ENCODE results near the gene MYT1. TPM values are rescaled to one million over a fixed set of nuclear protein-coding genes. Genes with fewer than 3 reads are reported as not detected.
A peak's percentile ranks its signal among the peaks of the same experiment; 100 is the strongest.
"Not testable (repeated sequence)": the region's sequence is repeated elsewhere in the genome, so short reads cannot be mapped to it uniquely, and the experiment has no call there.

Gene MYT1
- total RNA-seq, 3 donors from 2014 or later, result not detected

DNA sequence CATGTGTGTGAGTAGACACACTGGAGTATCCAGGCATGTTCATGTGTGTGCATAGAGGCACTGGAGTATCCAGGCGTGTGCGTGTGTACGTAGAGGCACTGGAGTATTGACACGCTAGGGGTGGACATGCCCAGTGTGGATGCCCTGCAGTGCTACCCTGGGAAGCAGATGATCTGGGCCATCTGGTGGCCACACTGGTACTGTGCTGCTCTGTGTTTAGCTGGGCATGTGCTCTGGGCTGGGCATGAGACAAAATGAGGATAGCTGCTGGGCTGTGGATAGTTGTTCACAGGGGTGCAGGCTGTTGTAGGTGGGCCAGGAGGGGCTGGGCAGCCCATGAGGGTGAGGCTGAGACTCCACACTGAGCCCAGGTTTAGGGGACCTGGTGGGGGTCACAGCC is 32.8 kb upstream of the MYT1 start:
- Mint-ChIP-seq H3K4me3 (no peak overlapping the region), H3K36me3 (ENCODE audit: insufficient read depth) (no peaks in the 10 kb centered on the region), H3K27me3 (ENCODE audit: low read depth) (peaks cover 18% of the 10 kb centered on the region), H3K4me1 (ENCODE audit: low read depth) (no peaks in the 10 kb centered on the region), H3K9me3 (no peaks in the 10 kb centered on the region)
- ATAC-seq, result no peak
- peak; percentile 1 for DNase-seq

DNA sequence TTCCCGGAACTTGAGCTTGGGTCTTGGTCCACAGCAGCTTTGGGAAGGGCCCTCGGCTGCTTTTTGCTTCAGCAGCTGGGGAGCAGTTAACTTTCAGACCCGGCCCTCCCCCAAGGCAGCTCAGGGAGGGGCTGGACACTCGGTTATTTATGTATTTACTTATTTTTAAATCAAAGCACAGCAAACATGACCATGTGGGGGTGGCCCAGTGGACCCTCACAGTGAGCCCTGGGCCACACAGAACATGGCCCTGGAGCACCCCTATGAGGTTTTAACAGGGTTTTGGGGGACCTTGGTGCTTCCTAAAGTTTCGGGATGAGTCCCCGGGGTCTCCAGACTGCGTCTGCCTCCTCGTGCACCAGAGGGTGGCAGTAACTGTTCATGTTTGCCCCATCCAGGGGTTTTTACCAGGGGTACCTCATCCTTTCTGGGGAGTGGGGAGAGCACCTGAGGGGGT is 30.3 kb upstream of the MYT1 start:
- H3K27me3 Mint-ChIP-seq (ENCODE audit: low read depth), result peaks cover 12% of the 10 kb centered on the region
- ATAC-seq, result no peak
- no peaks in the 10 kb centered on the region for H3K36me3 Mint-ChIP-seq (ENCODE audit: insufficient read depth)
- peak; percentile 1 for DNase-seq
- H3K4me3 Mint-ChIP-seq, result no peak overlapping the region
- H3K9me3 Mint-ChIP-seq, result no peaks in the 10 kb centered on the region
- H3K4me1 Mint-ChIP-seq (ENCODE audit: low read depth), result no peaks in the 10 kb centered on the region

GRCh38 chr20:64134744-64135143 is 29.5 kb upstream of the MYT1 start:
- ATAC-seq; H3K36me3 Mint-ChIP-seq (ENCODE audit: insufficient read depth); H3K9me3 Mint-ChIP-seq; H3K27me3 Mint-ChIP-seq (ENCODE audit: low read depth); H3K4me1 Mint-ChIP-seq (ENCODE audit: low read depth); H3K4me3 Mint-ChIP-seq; DNase-seq: not testable (repeated sequence)

DNA sequence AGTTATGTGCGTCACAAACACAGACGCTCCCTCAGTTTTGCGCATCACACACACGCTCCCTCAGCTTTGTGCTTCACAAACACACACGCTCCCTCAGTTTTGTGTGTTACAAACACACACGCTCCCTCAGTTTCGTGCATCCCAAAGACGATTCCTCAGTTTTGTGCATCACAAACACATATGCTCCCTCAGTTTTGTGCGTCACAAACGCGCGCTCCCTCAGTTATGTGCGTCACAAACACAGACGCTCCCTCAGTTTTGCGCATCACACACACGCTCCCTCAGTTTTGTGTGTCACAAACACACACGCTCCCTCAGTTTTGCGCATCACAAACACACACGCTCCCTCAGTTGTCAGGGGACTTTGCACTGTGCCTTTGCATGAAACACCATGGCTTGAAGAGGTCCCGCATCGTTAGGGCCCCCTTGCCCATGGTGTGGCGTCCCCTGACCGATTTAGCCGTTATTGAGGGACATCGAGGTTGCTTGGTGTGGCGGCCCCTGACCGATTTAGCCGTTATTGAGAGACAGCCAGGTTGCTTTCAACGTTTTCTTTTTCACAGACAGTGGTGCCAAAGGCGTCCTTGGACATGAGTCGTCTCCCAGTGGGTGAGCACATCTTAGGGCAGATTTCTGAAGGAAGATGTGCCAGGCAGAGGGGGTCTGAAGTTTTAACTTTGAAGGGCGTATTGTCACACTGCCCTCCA is 28.1 kb upstream of the MYT1 start:
- DNase-seq, result peak; percentile 2
- Mint-ChIP-seq H3K27me3 (ENCODE audit: low read depth) (peaks cover 7% of the 10 kb centered on the region), H3K4me3 (no peak overlapping the region), H3K9me3 (no peaks in the 10 kb centered on the region), H3K4me1 (ENCODE audit: low read depth) (no peaks in the 10 kb centered on the region), H3K36me3 (ENCODE audit: insufficient read depth) (no peaks in the 10 kb centered on the region)
- no peak for ATAC-seq

DNA sequence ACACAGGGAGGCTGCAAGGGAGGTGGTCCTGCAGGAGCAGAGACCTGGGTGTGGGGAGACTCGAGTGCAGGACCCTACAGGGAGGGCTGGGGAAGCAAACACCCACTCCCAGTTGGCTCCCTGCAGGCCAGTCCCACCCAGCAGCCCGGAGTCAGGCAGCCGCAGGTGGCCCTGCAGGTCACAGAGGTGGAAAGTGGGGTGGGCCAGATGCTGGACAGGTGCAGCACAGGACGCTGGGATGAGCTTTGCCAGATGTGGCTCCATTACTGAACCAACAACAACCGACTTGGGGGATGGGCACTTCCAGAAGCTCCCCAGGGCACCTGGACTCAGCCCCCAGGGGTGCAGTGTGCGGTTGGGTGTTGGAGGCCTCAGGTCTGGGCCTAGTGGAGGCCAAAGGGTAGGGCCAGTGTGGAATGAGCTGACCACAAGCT is 26.6 kb upstream of the MYT1 start:
- peak; percentile 1 for DNase-seq
- peaks cover 6% of the 10 kb centered on the region for H3K27me3 Mint-ChIP-seq (ENCODE audit: low read depth)
- no peaks in the 10 kb centered on the region for H3K9me3 Mint-ChIP-seq
- no peak overlapping the region for H3K4me3 Mint-ChIP-seq
- no peaks in the 10 kb centered on the region for H3K36me3 Mint-ChIP-seq (ENCODE audit: insufficient read depth)
- H3K4me1 Mint-ChIP-seq (ENCODE audit: low read depth), result no peaks in the 10 kb centered on the region
- ATAC-seq, result no peak

GRCh38 chr20:64138276-64138815 is 25.9 kb upstream of the MYT1 start:
- Mint-ChIP-seq H3K4me3 (no peak overlapping the region), H3K27me3 (ENCODE audit: low read depth) (peaks cover 6% of the 10 kb centered on the region), H3K9me3 (no peaks in the 10 kb centered on the region), H3K4me1 (ENCODE audit: low read depth) (no peaks in the 10 kb centered on the region), H3K36me3 (ENCODE audit: insufficient read depth) (no peaks in the 10 kb centered on the region)
- no peak for ATAC-seq
- DNase-seq, result no peak

GRCh38 chr20:64139199-64140060 is 24.8 kb upstream of the MYT1 start:
- DNase-seq, result no peak
- ATAC-seq, result no peak

GRCh38 chr20:64140061-64140931 is 24.0 kb upstream of the MYT1 start:
- DNase-seq, result no peak
- no peaks in the 10 kb centered on the region for H3K4me1 Mint-ChIP-seq (ENCODE audit: low read depth)
- peaks cover 2% of the 10 kb centered on the region for H3K36me3 Mint-ChIP-seq (ENCODE audit: insufficient read depth)
- H3K9me3 Mint-ChIP-seq, result peaks cover 11% of the 10 kb centered on the region
- no peak overlapping the region for H3K4me3 Mint-ChIP-seq
- ATAC-seq, result no peak
- peaks cover 6% of the 10 kb centered on the region for H3K27me3 Mint-ChIP-seq (ENCODE audit: low read depth)

More at GRCh38 chr20:64139199-64140060, 24.8 kb upstream of the MYT1 start:
- H3K9me3 Mint-ChIP-seq, result peaks cover 3% of the 10 kb centered on the region
- peaks cover 2% of the 10 kb centered on the region for H3K36me3 Mint-ChIP-seq (ENCODE audit: insufficient read depth)
- H3K4me3 Mint-ChIP-seq, result no peak overlapping the region
- peaks cover 6% of the 10 kb centered on the region for H3K27me3 Mint-ChIP-seq (ENCODE audit: low read depth)
- H3K4me1 Mint-ChIP-seq (ENCODE audit: low read depth), result no peaks in the 10 kb centered on the region

GRCh38 chr20:64140956-64141355 is 23.3 kb upstream of the MYT1 start:
- H3K4me1 Mint-ChIP-seq (ENCODE audit: low read depth), result no peaks in the 10 kb centered on the region
- H3K9me3 Mint-ChIP-seq, result peaks cover 11% of the 10 kb centered on the region
- DNase-seq, result no peak
- peaks cover 2% of the 10 kb centered on the region for H3K36me3 Mint-ChIP-seq (ENCODE audit: insufficient read depth)
- peaks cover 6% of the 10 kb centered on the region for H3K27me3 Mint-ChIP-seq (ENCODE audit: low read depth)
- ATAC-seq, result no peak
- H3K4me3 Mint-ChIP-seq, result no peak overlapping the region

DNA sequence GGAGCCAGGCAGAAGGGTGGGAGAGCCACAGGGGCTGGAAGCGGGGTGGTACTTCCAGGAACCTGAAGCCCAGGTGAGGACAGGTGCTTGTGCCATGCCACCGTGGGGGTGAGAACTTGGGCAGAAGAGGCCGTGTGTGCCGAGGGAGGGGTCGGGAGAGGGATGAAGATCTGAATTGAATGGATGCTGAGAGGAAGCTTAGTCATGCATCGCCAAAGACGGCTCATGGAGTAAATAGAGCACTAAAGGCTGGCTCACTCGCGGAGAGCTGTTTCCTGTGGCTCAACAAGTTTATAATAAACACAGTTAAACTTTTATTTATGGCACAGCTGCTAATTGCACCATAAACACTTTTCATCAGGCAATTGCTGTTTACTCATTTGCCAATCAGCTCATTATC is 21.7 kb upstream of the MYT1 start:
- Mint-ChIP-seq H3K36me3 (ENCODE audit: insufficient read depth) (peaks cover 2% of the 10 kb centered on the region), H3K4me3 (no peak overlapping the region), H3K9me3 (peaks cover 11% of the 10 kb centered on the region), H3K27me3 (ENCODE audit: low read depth) (peaks cover 6% of the 10 kb centered on the region), H3K4me1 (ENCODE audit: low read depth) (no peaks in the 10 kb centered on the region)
- ATAC-seq (no peak), DNase-seq (no peak)

GRCh38 chr20:64143018-64143801 is 21.0 kb upstream of the MYT1 start:
- peaks cover 2% of the 10 kb centered on the region for H3K36me3 Mint-ChIP-seq (ENCODE audit: insufficient read depth)
- DNase-seq, result no peak
- peaks cover 6% of the 10 kb centered on the region for H3K27me3 Mint-ChIP-seq (ENCODE audit: low read depth)
- H3K4me1 Mint-ChIP-seq (ENCODE audit: low read depth), result no peaks in the 10 kb centered on the region
- ATAC-seq, result no peak
- H3K9me3 Mint-ChIP-seq, result peaks cover 11% of the 10 kb centered on the region
- no peak overlapping the region for H3K4me3 Mint-ChIP-seq

DNA sequence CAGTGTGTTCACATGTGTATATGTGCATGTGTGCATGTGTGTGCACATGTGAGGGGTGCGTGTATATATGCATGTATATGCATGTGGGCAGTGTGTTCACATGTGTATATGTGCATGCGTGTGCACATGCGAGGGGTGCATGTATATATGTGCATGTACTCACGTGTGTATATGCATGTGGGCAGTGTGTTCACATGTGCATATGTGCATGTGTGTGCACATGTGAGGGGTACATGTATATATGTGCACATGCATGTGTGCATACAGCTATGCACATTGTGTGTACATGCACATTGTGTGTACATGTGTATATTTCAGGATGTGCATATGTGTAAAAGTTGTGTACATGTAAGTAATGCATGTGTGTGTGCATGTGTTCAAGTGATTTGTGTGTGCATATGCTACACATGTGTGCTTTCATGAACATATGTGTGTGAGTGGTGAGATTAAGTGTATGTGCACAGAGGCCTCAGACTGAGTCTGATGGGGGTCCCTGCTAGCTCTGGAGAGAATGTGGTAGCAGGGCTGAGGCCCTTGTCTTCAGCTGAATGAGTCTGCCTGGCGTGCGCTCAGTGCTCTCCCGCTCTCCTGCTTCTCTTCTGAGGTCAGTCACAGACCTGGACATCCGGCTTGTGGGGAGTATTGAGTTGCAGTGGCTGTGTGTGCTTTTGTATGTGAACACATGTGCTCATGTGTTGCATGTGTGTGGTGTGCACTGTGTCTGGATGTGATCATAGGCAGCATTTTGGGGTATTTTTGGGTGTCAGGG is 19.9 kb upstream of the MYT1 start:
- H3K36me3 Mint-ChIP-seq (ENCODE audit: insufficient read depth), result peaks cover 2% of the 10 kb centered on the region
- no peaks in the 10 kb centered on the region for H3K4me1 Mint-ChIP-seq (ENCODE audit: low read depth)
- ATAC-seq (no peak), DNase-seq (no peak)
- peaks cover 6% of the 10 kb centered on the region for H3K27me3 Mint-ChIP-seq (ENCODE audit: low read depth)
- H3K9me3 Mint-ChIP-seq, result peaks cover 11% of the 10 kb centered on the region
- H3K4me3 Mint-ChIP-seq, result no peak overlapping the region

All from activated T-cell treated with anti-CD3 and anti-CD28 coated beads, Interleukin-2, amount 50 U/mL, for 4 hours (primary cell).